Left lung (tissue), 10 donors: ENCODE measurements around the gene GMDS. TPM values are rescaled to one million over a fixed set of nuclear protein-coding genes. Genes with fewer than 3 reads are reported as not detected.

Experiments used
- ATAC-seq: fragments of 200-7000 bp; cut with Tn5 transposase; one replicate; pipeline ENCODE4 v1.9.1; 2020; ENCODE audit warnings: moderate library complexity
- DNase-seq, 4 donors: peaks; one replicate each; pipeline ENCODE4 v3.0.0-alpha.2; 2013 to 2020
- H3K27ac ChIP-seq, 2 donors: fragments of 200-600 bp; sonication (generic) in 1 of 2; one replicate each; pipeline versions ENCODE4 v1.5.0 to v1.8.0; 2020 to 2021
- H3K27me3 ChIP-seq, 2 donors: fragments of 200-600 bp; sonication (generic) in 1 of 2; one replicate each; pipeline versions ENCODE4 v1.5.0 to v1.8.0; 2020 to 2021
- H3K36me3 ChIP-seq, 2 donors: fragments of 200-600 bp; sonication (generic) in 1 of 2; one replicate each; pipeline versions ENCODE4 v1.5.0 to v1.8.0; 2020 to 2021
- H3K4me1 ChIP-seq, 2 donors: fragments of 200-600 bp; one replicate each; pipeline ENCODE4 v1.8.0; 2021
- H3K4me3 ChIP-seq, 2 donors: fragments of 200-600 bp; sonication (generic) in 1 of 2; one replicate each; pipeline versions ENCODE4 v1.5.0 to v1.8.0; 2020 to 2021; ENCODE audit warnings: mild to moderate bottlenecking in 1 of 2
- H3K9me3 ChIP-seq, 2 donors: fragments of 200-600 bp; sonication (generic) in 1 of 2; one replicate each; pipeline versions ENCODE4 v1.5.0 to v1.8.0; 2020 to 2021
- intact Hi-C, 2 donors: fragments of 100-400 bp; cut with DNase I; formaldehyde crosslinking; loops; one replicate each; pipeline versions ENCODE4 v1.11.2 to v1.14.2; 2022
- polyA plus RNA-seq, 6 donors: library from polyadenylated mRNA; unstranded; fragments of 120-200 nt; gene quantifications; one replicate each; pipeline ENCODE4 v1.2.1, GENCODE V29; 2013; ENCODE audit not compliant: insufficient read length in 6 of 6
- total RNA-seq, 2 donors: library from RNA; stranded (reverse); fragmentation: NEBNext Ultra II Directional; extraction: Animal tissue kit (Norgen Biotek cat#: 25700); gene quantifications; one replicate each; pipeline ENCODE4 v1.2.1, GENCODE V29; 2021
- TF ChIP-seq, protein P1 (sequence below), 2 donors: fragments of 200-600 bp; sonication (generic) in 1 of 2; IDR thresholded peaks; one replicate each; pipeline versions ENCODE4 v1.5.0 to v1.8.0; 2021; ENCODE audit warnings: antibody characterized with exemption in 2 of 2
- donor health status: DM: no; HTN: yes; CAD: no.
- donor health status: DM: no; HTN: no; CAD: no.

GMDS gene
- total and polyA plus RNA-seq, 8 donors, result 16.5 to 25.4 (median 21.2) TPM

DNA sequence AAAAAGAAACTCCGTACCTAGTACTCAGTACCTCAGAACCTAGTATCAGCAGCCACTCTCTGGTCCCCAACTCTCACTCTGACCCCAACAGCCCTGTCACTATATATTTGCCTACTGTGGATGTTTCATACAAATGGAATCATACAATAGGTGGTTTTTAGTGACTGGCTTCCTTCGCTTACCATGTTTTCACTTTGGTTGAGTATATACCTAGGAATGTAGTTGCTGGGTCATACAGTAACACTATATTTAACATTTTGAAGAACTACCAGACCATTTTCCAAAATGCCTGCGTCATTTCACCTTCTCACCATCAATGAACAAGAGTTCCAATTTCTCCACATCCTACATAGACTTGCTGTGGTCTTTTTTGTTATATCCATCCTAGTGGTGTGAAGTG is 283.2 kb downstream of the GMDS start:
- Histone ChIP-seq H3K27ac (no peak overlapping the region), H3K36me3 (no peaks in the 10 kb centered on the region), H3K4me3 (no peak overlapping the region), H3K4me1 (no peaks in the 10 kb centered on the region), H3K9me3 (no peaks in the 10 kb centered on the region), H3K27me3 (no peaks in the 10 kb centered on the region)
- intact Hi-C loops, result no loop called here
- DNase-seq (no peak), ATAC-seq (no peak)
- TF ChIP-seq, protein P1, sequence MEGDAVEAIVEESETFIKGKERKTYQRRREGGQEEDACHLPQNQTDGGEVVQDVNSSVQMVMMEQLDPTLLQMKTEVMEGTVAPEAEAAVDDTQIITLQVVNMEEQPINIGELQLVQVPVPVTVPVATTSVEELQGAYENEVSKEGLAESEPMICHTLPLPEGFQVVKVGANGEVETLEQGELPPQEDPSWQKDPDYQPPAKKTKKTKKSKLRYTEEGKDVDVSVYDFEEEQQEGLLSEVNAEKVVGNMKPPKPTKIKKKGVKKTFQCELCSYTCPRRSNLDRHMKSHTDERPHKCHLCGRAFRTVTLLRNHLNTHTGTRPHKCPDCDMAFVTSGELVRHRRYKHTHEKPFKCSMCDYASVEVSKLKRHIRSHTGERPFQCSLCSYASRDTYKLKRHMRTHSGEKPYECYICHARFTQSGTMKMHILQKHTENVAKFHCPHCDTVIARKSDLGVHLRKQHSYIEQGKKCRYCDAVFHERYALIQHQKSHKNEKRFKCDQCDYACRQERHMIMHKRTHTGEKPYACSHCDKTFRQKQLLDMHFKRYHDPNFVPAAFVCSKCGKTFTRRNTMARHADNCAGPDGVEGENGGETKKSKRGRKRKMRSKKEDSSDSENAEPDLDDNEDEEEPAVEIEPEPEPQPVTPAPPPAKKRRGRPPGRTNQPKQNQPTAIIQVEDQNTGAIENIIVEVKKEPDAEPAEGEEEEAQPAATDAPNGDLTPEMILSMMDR (IDR thresholded peaks at IDR 0.05), result no peak

DNA sequence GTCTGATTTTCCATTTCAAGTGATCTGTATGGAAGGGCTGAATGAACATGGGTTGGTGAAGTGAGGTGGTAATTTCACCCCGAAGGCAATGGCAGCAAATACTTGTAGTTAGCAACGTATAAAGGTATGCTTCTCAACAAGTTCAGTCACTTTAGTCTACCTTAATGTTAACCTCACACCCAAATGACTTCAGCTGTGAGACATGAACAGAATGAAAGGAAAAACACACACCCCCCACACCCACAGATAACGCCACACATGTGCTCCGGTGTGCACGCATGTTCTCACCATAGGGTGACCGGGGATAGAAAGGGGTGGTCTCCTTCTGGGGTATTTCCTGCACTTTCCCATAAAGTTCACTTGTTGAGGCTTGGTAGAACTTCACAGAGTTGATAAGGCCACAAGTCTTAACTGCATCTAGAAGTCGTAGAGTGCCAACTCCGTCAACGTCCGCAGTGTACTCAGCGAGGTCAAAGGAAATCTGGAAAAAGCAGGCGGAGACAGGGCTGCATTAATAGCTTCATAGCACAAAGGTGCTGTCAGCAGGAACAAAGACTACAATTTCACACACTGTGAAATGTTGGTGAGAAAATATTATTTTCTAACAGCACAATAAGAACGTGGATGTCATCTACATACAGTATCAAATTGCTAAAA is 284.8 kb downstream of the GMDS start:
- H3K4me1 ChIP-seq, result no peaks in the 10 kb centered on the region
- H3K27me3 ChIP-seq, result no peaks in the 10 kb centered on the region
- TF ChIP-seq, protein P1 (IDR thresholded peaks at IDR 0.05), result no peak
- DNase-seq, result no peak
- H3K36me3 ChIP-seq, result no peaks in the 10 kb centered on the region
- no peak for ATAC-seq
- no peaks in the 10 kb centered on the region for H3K9me3 ChIP-seq
- intact Hi-C loops, result no loop called here
- H3K27ac ChIP-seq, result no peak overlapping the region
- no peak overlapping the region for H3K4me3 ChIP-seq

DNA sequence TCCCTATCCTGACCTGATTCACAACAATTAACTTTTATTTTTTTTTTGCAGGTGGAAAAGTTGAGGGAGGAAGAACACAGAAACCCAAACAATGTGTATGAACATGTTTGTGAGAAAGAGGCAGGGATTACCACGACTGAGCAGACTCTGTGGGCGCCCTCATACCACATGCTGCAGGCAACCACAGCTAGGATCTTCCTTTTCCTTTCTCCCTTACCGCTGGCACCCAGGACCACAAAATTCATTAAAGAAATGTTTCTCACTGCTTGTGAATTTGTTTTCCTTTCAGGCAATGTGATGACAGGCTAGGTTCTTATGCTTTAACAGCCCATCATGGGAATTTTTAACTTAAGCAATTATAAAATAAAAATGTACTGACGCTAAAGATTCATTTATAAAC is 287.1 kb downstream of the GMDS start:
- no peak for DNase-seq
- intact Hi-C loops, result no loop called here
- Histone ChIP-seq H3K4me1 (no peaks in the 10 kb centered on the region), H3K36me3 (no peaks in the 10 kb centered on the region), H3K4me3 (no peak overlapping the region), H3K9me3 (no peaks in the 10 kb centered on the region), H3K27ac (no peak overlapping the region), H3K27me3 (no peaks in the 10 kb centered on the region)
- TF ChIP-seq, protein P1 (IDR thresholded peaks at IDR 0.05), result no peak
- ATAC-seq, result no peak

DNA sequence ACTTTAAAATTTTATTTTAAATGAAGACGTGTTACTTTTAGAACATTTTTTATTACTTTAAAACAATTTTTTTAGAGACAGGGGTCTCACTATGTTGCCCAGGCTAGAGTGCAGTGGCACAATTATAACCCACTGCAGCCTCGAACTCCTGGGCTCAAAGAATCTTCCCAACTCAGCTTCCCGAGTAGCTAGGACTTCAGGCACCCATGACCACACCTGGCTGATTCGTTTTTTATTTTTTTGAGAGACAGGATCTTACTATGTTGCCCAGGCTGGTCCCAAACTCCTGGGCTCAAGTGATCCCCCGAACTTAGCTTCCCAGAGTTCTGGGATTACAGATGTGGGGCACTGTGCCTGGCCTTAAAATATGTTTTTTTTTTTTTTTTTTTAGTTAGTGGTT is 287.7 kb downstream of the GMDS start:
- intact Hi-C loops, result no loop called here
- Histone ChIP-seq H3K27me3 (no peaks in the 10 kb centered on the region), H3K4me3 (no peak overlapping the region), H3K4me1 (no peaks in the 10 kb centered on the region), H3K36me3 (no peaks in the 10 kb centered on the region), H3K9me3 (no peaks in the 10 kb centered on the region), H3K27ac (no peak overlapping the region)
- DNase-seq (no peak), ATAC-seq (no peak)
- TF ChIP-seq, protein P1 (IDR thresholded peaks at IDR 0.05), result no peak

DNA sequence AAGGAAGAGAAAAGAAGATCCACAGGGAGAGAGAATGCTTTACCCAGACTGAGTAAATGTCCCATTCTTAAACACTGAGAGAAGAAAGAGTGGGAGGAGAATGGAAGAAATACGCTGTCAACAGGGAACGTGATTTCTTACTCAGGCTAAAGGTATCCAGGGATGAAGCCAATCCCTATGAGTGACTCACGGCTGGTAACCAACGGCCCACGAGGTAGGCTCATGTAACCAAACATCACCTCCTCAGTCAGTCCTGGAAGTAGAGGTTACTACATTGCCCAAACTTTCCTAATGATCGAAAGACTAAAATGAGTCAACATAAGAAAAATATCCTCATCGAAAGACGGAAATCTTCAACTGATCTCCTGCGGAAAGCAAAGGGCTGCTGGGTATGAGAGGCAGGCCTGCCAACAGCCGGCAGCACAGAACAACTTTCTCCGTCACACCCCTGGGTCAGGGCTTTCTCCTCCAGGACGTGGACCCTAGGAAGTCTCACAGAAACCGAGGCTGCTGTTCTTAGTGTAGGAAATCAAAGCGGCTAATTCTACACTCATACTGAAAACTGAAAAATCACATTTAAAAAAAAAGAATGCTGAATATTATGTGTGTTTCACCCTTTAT is 292.6 kb downstream of the GMDS start:
- intact Hi-C loops, result no loop called here
- TF ChIP-seq, protein P1 (IDR thresholded peaks at IDR 0.05), result no peak
- Histone ChIP-seq H3K9me3 (no peaks in the 10 kb centered on the region), H3K36me3 (no peaks in the 10 kb centered on the region), H3K27me3 (no peaks in the 10 kb centered on the region), H3K4me1 (no peaks in the 10 kb centered on the region), H3K27ac (no peak overlapping the region), H3K4me3 (no peak overlapping the region)
- no peak for ATAC-seq
- DNase-seq, result no peak
